ENCODE measurements around the gene PDE5A.
"Not testable (repeated sequence)": the region's sequence is repeated elsewhere in the genome, so short reads cannot be mapped to it uniquely, and the experiment has no call there.

GRCh38 chr4:119636851-119637250, 8.2 kb upstream of the PDE5A start:
- not testable (repeated sequence) for TF ChIP-seq CTCF, POLR2A (IDR thresholded peaks at IDR 0.05)

Measured in testis (tissue), 2 donors.